COLO668 (cell line): ENCODE data around the gene ADGRV1.
"Not testable (repeated sequence)": the region's sequence is repeated elsewhere in the genome, so short reads cannot be mapped to it uniquely, and the experiment has no call there.

Source experiments
- DNase-seq: peaks from one replicate; lab custom pipeline; 2025; ENCODE audit not compliant: unreplicated experiment; lab: John Stamatoyannopoulos, UW

ADGRV1 gene

DNA sequence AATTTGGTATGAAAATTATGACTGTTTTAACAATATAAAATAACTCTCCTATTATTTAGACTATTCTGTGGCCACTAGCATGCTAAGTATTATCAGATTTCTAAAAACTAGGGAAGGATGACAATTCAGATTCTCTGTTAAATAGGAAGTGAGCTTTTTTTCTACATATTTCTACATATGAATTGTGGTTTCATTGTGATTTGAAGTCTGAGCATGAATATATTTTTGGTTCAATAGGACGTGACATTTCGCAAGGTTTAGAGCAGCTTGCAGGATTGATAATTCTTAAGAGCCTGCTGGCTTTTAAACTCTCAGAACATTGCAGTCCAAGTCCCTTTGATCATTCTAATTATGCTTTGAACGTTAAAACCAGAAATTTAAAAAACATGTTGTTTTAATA, 82.9 kb downstream of the ADGRV1 start:
- no peak for DNase-seq

DNA sequence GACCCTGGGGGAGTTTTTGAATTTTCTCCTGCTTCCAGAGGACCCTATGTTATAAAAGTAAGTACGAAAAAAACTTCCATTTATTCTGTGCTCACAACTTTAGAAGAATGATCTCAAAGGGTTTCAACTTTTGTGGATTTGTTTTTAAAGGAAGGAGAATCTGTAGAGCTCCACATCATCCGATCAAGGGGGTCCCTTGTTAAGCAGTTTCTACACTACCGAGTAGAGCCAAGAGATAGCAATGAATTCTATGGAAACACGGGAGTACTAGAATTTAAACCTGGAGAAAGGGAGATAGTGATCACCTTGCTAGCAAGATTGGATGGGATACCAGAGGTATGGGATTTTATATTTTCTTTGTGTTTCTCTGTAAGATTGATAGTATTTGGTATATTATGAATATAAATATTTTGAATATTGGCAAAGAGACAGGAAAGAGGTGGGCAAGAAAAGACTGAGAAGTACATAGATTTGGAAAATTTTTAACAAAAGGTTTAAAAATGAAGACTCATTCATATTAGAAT, 84.2 kb downstream of the ADGRV1 start:
- no peak for DNase-seq

DNA sequence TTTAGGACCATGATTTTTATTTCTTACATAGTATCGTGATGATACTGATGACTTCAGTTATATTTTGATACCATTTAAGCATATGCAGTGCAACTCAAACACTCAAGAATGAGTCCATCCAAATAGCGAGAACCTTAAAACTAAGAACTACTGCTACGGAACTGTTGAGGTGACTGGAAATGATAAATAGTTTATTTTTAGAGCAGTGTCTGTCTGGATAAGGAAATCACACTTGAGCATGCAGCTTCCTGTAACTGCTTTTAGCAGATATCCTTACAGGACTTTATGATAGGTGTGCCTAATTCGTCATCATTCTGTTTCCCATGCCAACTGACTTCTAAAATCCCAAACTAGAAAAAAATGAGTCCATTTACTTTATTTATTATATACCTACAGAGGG, 85.5 kb downstream of the ADGRV1 start:
- DNase-seq, result no peak

GRCh38 chr5:90645024-90645610, 86.5 kb downstream of the ADGRV1 start:
- DNase-seq, result no peak

DNA sequence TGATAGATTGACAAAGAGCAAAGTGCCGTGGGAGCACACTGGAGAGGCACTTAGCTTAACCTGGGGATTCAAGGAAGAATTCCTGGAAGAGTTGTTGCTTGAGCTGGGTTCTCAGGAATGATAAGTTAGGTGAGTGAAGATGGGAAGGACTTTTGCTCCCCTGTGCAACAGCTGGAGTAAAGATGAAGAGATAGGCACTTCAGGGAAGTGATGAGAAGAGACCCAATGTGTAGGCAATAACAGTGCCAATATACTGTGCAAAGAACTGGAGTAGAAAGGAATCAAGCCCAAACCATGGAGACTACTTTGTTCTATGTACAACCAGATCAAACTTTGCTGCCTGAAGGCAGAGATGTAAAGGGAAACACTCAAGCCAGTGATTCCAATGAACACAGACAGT, 92.2 kb downstream of the ADGRV1 start:
- DNase-seq, result no peak

- no peak for DNase-seq
Observed at GRCh38 chr5:90654215-90654614, 95.6 kb downstream of the ADGRV1 start.

DNA sequence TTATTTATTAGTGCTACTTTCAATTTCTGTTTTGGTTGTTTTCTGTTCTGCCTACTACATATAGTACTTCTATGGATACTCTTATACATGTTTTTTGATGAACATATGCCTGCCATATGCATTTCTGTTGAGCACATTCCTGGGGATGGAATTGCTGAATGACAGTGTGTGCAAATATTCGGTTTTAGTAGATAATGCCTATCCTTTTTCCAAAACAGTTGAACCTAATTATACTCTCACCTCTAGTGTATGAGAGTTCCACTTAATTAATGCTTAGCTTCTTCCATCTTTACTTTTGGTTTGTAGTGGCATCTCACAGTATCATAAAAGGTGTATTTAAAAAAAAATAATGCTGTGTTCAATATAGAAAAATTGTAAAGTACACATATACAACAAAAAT, 96.8 kb downstream of the ADGRV1 start:
- DNase-seq, result no peak

GRCh38 chr5:90657030-90657429, 98.4 kb downstream of the ADGRV1 start:
- no peak for DNase-seq

DNA sequence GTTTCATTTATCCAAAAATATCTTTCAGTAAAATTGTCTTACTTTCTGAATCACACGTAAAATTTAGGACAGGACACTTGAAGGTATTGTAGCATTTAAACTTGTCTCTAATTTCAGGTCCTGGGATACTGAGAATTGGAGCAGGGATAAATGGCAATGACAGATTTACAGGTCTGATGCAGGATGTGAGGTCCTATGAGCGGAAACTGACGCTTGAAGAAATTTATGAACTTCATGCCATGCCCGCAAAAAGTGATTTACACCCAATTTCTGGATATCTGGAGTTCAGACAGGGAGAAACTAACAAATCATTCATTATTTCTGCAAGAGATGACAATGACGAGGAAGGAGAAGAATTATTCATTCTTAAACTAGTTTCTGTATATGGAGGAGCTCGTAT, 99.2 kb downstream of the ADGRV1 start:
- DNase-seq, result no peak

DNA sequence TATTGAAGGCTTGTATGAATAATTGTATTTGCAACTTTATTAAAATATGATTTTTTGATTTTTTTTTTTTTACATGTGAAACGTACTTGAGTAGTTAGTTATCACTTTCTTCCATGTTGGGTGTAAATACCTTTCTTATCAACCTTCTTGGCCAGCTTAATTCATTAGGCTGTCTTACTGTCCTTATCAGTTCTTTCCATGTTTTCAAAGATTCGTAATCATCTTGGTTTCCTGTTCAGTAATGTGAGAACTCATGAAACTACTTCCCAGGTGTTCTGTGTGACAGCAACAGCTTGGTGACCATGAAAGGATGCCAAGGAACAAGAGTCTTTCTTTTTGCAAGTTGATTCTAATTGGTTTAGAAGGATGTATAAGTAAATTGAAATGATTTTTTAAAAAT, 100.0 kb downstream of the ADGRV1 start:
- DNase-seq, result no peak

- not testable (repeated sequence) for DNase-seq
Observed at GRCh38 chr5:90668079-90668565, 109.5 kb downstream of the ADGRV1 start.

DNA sequence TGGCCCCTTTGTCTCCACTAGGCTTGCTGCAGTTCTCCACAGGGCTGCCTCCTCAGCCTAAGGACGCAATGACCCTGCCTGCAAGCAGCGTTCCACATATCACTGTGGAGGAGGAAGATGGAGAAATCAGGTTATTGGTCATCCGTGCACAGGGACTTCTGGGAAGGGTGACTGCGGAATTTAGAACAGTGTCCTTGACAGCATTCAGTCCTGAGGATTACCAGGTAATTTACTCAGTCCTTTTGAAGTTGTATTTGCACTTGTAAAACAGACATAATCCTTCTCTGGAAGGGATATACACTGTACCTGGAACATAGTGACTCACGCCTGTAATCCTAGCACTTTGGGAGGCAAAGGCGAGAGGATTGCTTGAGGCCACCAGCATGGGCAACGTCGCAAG, 116.6 kb downstream of the ADGRV1 start:
- DNase-seq, result no peak

GRCh38 chr5:90680921-90681563, 122.4 kb downstream of the ADGRV1 start:
- no peak for DNase-seq

GRCh38 chr5:90682278-90682677, 123.7 kb downstream of the ADGRV1 start:
- DNase-seq, result no peak

GRCh38 chr5:90685425-90686022, 126.9 kb downstream of the ADGRV1 start:
- DNase-seq, result no peak

- not testable (repeated sequence) for DNase-seq
Observed at GRCh38 chr5:90686363-90686762, 127.8 kb downstream of the ADGRV1 start.

DNA sequence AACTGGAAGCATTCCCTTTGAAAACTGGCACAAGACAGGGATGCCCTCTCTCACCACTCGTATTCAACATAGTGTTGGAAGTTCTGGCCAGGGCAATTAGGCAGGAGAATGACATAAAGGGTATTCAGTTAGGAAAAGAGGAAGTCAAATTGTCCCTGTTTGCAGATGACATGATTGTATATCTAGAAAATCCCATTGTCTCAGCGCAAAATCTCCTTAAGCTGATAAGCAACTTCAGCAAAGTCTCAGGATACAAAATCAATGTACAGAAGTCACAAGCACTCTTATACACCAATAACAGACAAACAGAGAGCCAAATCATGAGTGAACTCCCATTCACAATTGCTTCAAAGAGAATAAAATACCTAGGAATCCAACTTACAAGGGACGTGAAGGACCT, 128.9 kb downstream of the ADGRV1 start:
- DNase-seq, result not testable (repeated sequence)

- DNase-seq, result no peak
Observed at GRCh38 chr5:90689064-90689463, 130.5 kb downstream of the ADGRV1 start.

DNA sequence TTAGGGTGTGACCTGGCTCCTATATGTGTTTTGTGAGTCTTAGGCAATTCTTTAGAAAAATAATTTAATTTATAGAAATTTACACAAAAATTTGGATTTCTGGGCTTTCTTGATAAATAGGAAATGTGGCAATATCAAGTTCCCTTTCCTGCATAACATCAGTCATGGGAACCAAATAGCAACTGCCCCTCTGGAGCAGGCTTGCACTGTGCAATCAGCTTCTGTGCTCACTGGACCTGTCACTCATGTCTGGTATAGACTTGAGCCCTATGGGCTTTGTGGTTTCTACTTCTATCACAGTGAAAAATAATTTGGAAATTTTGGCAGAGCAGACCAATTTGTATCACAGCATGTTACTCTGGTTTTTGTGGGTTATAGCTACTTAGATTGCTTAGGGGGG, 131.7 kb downstream of the ADGRV1 start:
- no peak for DNase-seq

DNA sequence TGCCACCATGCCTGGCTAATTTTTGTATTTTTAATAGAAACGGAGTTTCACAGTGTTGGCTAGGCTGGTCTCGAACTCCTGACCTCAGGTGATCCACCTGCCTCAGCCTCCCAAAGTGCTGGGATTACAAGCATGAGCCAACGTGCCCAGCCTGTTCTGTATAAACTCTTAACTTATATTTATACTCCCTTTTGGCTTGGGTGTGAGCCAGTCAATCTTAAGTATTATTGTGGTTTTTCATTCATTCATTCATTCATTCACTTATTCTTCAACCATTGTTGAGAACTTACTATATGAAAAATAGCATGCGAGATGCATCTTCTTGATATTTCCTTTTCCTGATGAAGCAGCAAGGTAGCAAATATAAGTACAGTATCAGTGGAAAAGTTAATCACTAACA, 132.9 kb downstream of the ADGRV1 start:
- no peak for DNase-seq

DNA sequence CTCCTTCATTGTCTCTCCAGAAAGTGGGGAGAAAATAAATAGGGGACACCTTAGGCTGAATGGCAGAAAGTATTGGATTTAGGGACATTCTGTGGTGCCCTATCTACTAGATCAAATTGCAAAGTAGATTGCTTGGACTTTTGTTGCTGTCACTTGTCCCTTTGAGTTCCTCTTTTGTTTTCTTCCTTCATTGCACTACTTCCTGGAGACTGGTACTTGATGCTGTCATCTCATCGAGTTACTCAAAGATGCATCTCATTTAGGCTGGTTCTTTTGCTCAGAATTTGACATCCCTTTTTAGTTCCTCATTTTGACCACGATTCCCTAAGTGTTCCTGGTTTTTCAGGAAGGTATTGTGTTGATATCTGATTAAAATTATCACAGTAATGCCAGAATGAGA, 137.6 kb downstream of the ADGRV1 start:
- DNase-seq, result no peak

GRCh38 chr5:90700299-90700698, 141.7 kb downstream of the ADGRV1 start:
- DNase-seq, result no peak
